H9 (cell line): ENCODE results near the gene FAM193A. TPM values are rescaled to one million over a fixed set of nuclear protein-coding genes. Genes with fewer than 3 reads are reported as not detected.
"Not testable (repeated sequence)": the region's sequence is repeated elsewhere in the genome, so short reads cannot be mapped to it uniquely, and the experiment has no call there.

Source experiments
- DNase-seq: peaks from one replicate; pipeline ENCODE4 v3.0.0-alpha.2; 2017
- H2AFZ ChIP-seq: one replicate; pipeline ENCODE4 v1.6.1; 2013; ENCODE audit warnings: mild to moderate bottlenecking, low read length, control low read depth, moderate library complexity
- H2AK5ac ChIP-seq: 2 replicates; pipeline ENCODE4 v1.6.1; 2013; ENCODE audit warnings: low read length, control low read depth, mixed read lengths; ENCODE audit not compliant: insufficient read length
- H2BK120ac ChIP-seq: one replicate; pipeline ENCODE4 v1.6.1; 2013; ENCODE audit warnings: low read depth, mild to moderate bottlenecking, low read length, control low read depth, inconsistent platforms; ENCODE audit not compliant: poor library complexity, severe bottlenecking
- H2BK12ac ChIP-seq: 2 replicates; pipeline ENCODE4 v1.6.1; 2013; ENCODE audit warnings: low read length, control low read depth, mixed read lengths, low read depth; ENCODE audit not compliant: insufficient read length
- H2BK15ac ChIP-seq: 2 replicates; pipeline ENCODE4 v1.6.1; 2013; ENCODE audit warnings: low read depth, low read length, control low read depth
- H2BK20ac ChIP-seq: one replicate; pipeline ENCODE4 v1.6.1; 2013; ENCODE audit warnings: low read depth, mild to moderate bottlenecking, low read length, control low read depth, inconsistent platforms; ENCODE audit not compliant: poor library complexity, severe bottlenecking
- H2BK5ac ChIP-seq: 2 replicates; pipeline ENCODE4 v1.6.1; 2013; ENCODE audit warnings: low read length, control low read depth, mixed read lengths; ENCODE audit not compliant: insufficient read length
- H3K14ac ChIP-seq: 2 replicates; pipeline ENCODE4 v1.6.1; 2013; ENCODE audit warnings: low read length, control low read depth; ENCODE audit not compliant: insufficient read depth
- H3K18ac ChIP-seq: 2 replicates; pipeline ENCODE4 v1.6.1; 2013; ENCODE audit warnings: low read depth, mild to moderate bottlenecking, mixed read lengths, low read length, control low read depth; ENCODE audit not compliant: insufficient read length
- H3K23ac ChIP-seq: 2 replicates; pipeline ENCODE4 v1.6.1; 2013; ENCODE audit warnings: low read length, control low read depth, mixed read lengths, low read depth; ENCODE audit not compliant: insufficient read length
- H3K23me2 ChIP-seq: 2 replicates; pipeline ENCODE4 v1.6.1; 2013; ENCODE audit warnings: low read depth, mild to moderate bottlenecking, mixed read lengths, low read length, control low read depth; ENCODE audit not compliant: insufficient read length, poor library complexity, severe bottlenecking
- H3K27ac ChIP-seq: 2 replicates; pipeline ENCODE4 v1.5.1; 2013; ENCODE audit warnings: low read length, control low read depth, mixed read lengths, low read depth; ENCODE audit not compliant: insufficient read length
- H3K27me3 ChIP-seq: 2 replicates; pipeline ENCODE4 v1.6.1; 2013; ENCODE audit warnings: low read length, control low read depth, inconsistent platforms; ENCODE audit not compliant: insufficient read depth
- H3K4ac ChIP-seq: 2 replicates; pipeline ENCODE4 v1.6.1; 2013; ENCODE audit warnings: low read depth, mild to moderate bottlenecking, control low read depth, inconsistent platforms, low read length, moderate library complexity
- H3K4me1 ChIP-seq: 2 replicates; pipeline ENCODE4 v1.6.1; 2013; ENCODE audit warnings: low read length, control low read depth, inconsistent platforms; ENCODE audit not compliant: insufficient read depth
- H3K4me2 ChIP-seq: 2 replicates; pipeline ENCODE4 v1.6.1; 2013; ENCODE audit warnings: low read length, control low read depth, mixed read lengths; ENCODE audit not compliant: insufficient read length, insufficient read depth
- H3K56ac ChIP-seq: 2 replicates; pipeline ENCODE4 v1.6.1; 2013; ENCODE audit warnings: low read depth, mild to moderate bottlenecking, mixed read lengths, low read length, control low read depth; ENCODE audit not compliant: insufficient read length
- H3K79me1 ChIP-seq: 2 replicates; pipeline ENCODE4 v1.6.1; 2013; ENCODE audit warnings: low read depth, mild to moderate bottlenecking, moderate library complexity, low read length, control low read depth, inconsistent platforms; ENCODE audit not compliant: insufficient read depth, poor library complexity, severe bottlenecking
- H3K79me2 ChIP-seq: 2 replicates; pipeline ENCODE4 v1.6.1; 2013; ENCODE audit warnings: low read length, control low read depth, inconsistent platforms; ENCODE audit not compliant: insufficient read depth
- H3K9ac ChIP-seq: 2 replicates; pipeline ENCODE4 v1.6.1; 2013; ENCODE audit warnings: low read length, control low read depth, mixed read lengths; ENCODE audit not compliant: insufficient read length; ENCODE audit errors: extremely low read depth
- H3K9me3 ChIP-seq: one replicate; pipeline ENCODE4 v1.6.1; 2013; ENCODE audit warnings: low read depth, low read length, inconsistent platforms; ENCODE audit not compliant: control insufficient read depth
- H3T11ph ChIP-seq: one replicate; pipeline ENCODE4 v1.6.1; 2013; ENCODE audit warnings: mild to moderate bottlenecking, low read length, control low read depth, inconsistent platforms
- H4K20me1 ChIP-seq: one replicate; pipeline ENCODE4 v1.6.1; 2013; ENCODE audit not compliant: control insufficient read depth, insufficient read length, insufficient read depth
- H4K5ac ChIP-seq: 2 replicates; pipeline ENCODE4 v1.6.1; 2013; ENCODE audit warnings: low read depth, mild to moderate bottlenecking, mixed read lengths, low read length, control low read depth; ENCODE audit not compliant: insufficient read length
- H4K8ac ChIP-seq: replicated peaks from 2 replicates; pipeline ENCODE4 v1.6.1; 2013; ENCODE audit warnings: low read length, control low read depth, mixed read lengths, low read depth; ENCODE audit not compliant: insufficient read length
- H4K91ac ChIP-seq: 2 replicates; pipeline ENCODE4 v1.6.1; 2013; ENCODE audit warnings: low read depth, mild to moderate bottlenecking, moderate library complexity, mixed read lengths, low read length, control low read depth; ENCODE audit not compliant: insufficient read length
- H3K27ac Mint-ChIP-seq, 3 experiments: 2 replicates in 2 of 3; 3 replicates in 1 of 3; pipeline ENCODE4 v1.8.0; 2020 to 2021; ENCODE audit warnings: mixed read lengths in 3 of 3, mild to moderate bottlenecking in 1 of 3, moderate library complexity in 1 of 3
- H3K27me3 Mint-ChIP-seq: 2 replicates; pipeline ENCODE4 v1.8.0; 2021; ENCODE audit warnings: low read depth, mild to moderate bottlenecking, moderate library complexity, mixed read lengths
- H3K36me3 Mint-ChIP-seq, 3 experiments: 2 replicates in 2 of 3; 3 replicates in 1 of 3; pipeline ENCODE4 v1.8.0; 2020 to 2021; ENCODE audit warnings: low read depth in 3 of 3, mixed read lengths in 3 of 3; ENCODE audit not compliant: insufficient read depth in 1 of 3
- H3K4me1 Mint-ChIP-seq, 2 experiments: 2 replicates each; pipeline ENCODE4 v1.8.0; 2020; ENCODE audit warnings: mixed read lengths in 2 of 2
- H3K4me3 Mint-ChIP-seq, 2 experiments: 2 replicates in 1 of 2; 3 replicates in 1 of 2; pipeline ENCODE4 v1.8.0; 2020 to 2021; ENCODE audit warnings: mild to moderate bottlenecking in 2 of 2, mixed read lengths in 2 of 2, moderate library complexity in 1 of 2
- H3K9me3 Mint-ChIP-seq, 2 experiments: 2 replicates in 1 of 2; 3 replicates in 1 of 2; pipeline ENCODE4 v1.8.0; 2020; ENCODE audit warnings: mild to moderate bottlenecking in 2 of 2, mixed read lengths in 2 of 2, moderate library complexity in 1 of 2
- WGBS: extraction: QIAGEN DNeasy Blood & Tissue Kit; methylation state at CpG from one replicate; pipeline ENCODE4 v1.1.7; 2013; ENCODE audit warnings: missing lambda C conversion rate, low lambda C conversion rate, mixed read lengths; ENCODE audit not compliant: insufficient read length; ENCODE audit errors: extremely low coverage; 5-methylcytosine and 5-hydroxymethylcytosine counted together
- total RNA-seq: library from RNA; stranded (reverse); gene quantifications from 2 replicates; pipeline ENCODE4 v1.2.1, GENCODE V29; 2021
- TF ChIP-seq, protein P1 (sequence below): fragments of 200-600 bp; sonication (generic); conservative IDR thresholded peaks from 3 replicates; pipeline ENCODE4 v1.8.0; 2021; ENCODE audit warnings: antibody characterized with exemption, mild to moderate bottlenecking

FAM193A gene
- total RNA-seq, 1 experiment from 2014 or later, result 36.9 TPM

DNA sequence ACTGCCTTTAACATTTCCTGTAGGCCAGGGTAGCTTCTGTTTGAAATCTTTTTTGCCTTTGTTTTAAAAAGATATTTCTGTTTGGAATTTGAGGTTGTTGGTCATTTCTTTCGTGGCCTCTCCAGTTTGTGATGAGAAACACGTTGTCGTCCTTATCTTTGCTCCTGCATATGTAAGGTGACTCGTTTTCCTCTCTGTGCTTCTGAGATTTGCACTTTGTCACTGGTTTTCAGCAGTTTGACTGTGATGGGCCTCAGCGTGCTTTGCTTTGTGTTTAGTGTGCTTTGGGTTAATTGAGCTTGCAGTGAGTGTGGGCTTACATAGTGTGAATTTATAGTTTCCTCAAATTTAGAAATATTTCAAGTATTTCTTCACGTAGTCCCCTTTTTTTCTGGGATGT, 81.5 kb downstream of the FAM193A start:
- Histone ChIP-seq H2AFZ (no peak overlapping the region), H4K8ac (no peak overlapping the region), H3K79me1 (no peaks in the 10 kb centered on the region), H3K4me1 (peaks cover 4% of the 10 kb centered on the region; the same call in 1 of the 2 replicates), H3K14ac (no peak overlapping the region), H4K5ac (no peak overlapping the region), H2BK15ac (no peak overlapping the region), H3K79me2 (peaks cover 10% of the 10 kb centered on the region; the same call in 1 of the 2 replicates), H2BK20ac (no peak overlapping the region), H3K56ac (no peak overlapping the region), H4K20me1 (peaks cover 4% of the 10 kb centered on the region), H3K18ac (no peak overlapping the region), H2BK5ac (no peak overlapping the region), H3K9ac (peak overlapping the region; percentile 34), H3K27me3 (no peaks in the 10 kb centered on the region), H2AK5ac (no peak overlapping the region), H2BK12ac (no peak overlapping the region), H3K9me3 (no peaks in the 10 kb centered on the region), H2BK120ac (no peak overlapping the region), H3T11ph (no peak overlapping the region), H4K91ac (no peak overlapping the region), H3K27ac (no peak overlapping the region), H3K23me2 (no peaks in the 10 kb centered on the region), H3K4ac (no peak overlapping the region), H3K4me2 (no peak overlapping the region), H3K23ac (no peak overlapping the region)
- Mint-ChIP-seq H3K4me1 (peaks cover 42 to 47% of the 10 kb centered on the region in 2 experiments), H3K4me3 (no peak overlapping the region), H3K36me3 (peaks cover 4 to 8% (median 8%) of the 10 kb centered on the region in 3 experiments; a peak in 3 of 7 replicates), H3K9me3 (no peaks in the 10 kb centered on the region), H3K27ac (peak overlapping the region in 2 of 3 experiments; percentile 53 to 57; a peak in 3 of 7 replicates), H3K27me3 (no peaks in the 10 kb centered on the region; the same call in 1 of the 2 replicates)
- TF ChIP-seq, protein P1, sequence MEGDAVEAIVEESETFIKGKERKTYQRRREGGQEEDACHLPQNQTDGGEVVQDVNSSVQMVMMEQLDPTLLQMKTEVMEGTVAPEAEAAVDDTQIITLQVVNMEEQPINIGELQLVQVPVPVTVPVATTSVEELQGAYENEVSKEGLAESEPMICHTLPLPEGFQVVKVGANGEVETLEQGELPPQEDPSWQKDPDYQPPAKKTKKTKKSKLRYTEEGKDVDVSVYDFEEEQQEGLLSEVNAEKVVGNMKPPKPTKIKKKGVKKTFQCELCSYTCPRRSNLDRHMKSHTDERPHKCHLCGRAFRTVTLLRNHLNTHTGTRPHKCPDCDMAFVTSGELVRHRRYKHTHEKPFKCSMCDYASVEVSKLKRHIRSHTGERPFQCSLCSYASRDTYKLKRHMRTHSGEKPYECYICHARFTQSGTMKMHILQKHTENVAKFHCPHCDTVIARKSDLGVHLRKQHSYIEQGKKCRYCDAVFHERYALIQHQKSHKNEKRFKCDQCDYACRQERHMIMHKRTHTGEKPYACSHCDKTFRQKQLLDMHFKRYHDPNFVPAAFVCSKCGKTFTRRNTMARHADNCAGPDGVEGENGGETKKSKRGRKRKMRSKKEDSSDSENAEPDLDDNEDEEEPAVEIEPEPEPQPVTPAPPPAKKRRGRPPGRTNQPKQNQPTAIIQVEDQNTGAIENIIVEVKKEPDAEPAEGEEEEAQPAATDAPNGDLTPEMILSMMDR, result no peak
- no peak for DNase-seq
- no CpG with 5 or more reads among the region's 6 CpGs for WGBS

DNA sequence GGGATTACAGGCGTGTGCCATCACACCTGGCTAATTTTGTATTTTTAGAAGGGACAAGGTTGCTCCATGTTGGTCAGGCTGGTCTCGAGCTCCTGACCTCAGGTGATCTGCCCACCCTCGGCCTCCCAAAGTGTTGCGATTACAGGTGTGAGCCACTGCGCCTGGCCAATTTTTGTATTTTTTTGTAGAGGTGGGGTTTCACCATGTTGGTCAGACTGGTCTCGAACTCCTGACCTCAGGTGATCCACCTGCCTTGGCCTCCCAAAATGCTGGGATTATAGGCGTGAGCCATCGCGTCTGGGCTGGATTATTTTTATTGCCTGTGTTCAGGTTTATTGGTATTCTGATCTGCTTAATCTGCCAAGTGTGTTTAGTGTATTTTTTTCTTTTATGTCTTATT, 82.3 kb downstream of the FAM193A start:
- H4K91ac ChIP-seq, H3K79me1 ChIP-seq, H4K20me1 ChIP-seq, H3K4me2 ChIP-seq, H2BK20ac ChIP-seq, H2AFZ ChIP-seq, H3K23ac ChIP-seq, H3K9me3 ChIP-seq, H3K4me1 ChIP-seq, H2AK5ac ChIP-seq, H2BK120ac ChIP-seq, H2BK15ac ChIP-seq, H3T11ph ChIP-seq, H3K14ac ChIP-seq, H3K56ac ChIP-seq, H3K27ac ChIP-seq, H3K18ac ChIP-seq, H3K4ac ChIP-seq, H4K5ac ChIP-seq, H3K9ac ChIP-seq, H2BK5ac ChIP-seq, H2BK12ac ChIP-seq, H3K23me2 ChIP-seq, H3K79me2 ChIP-seq, H3K9me3 Mint-ChIP-seq, H3K4me3 Mint-ChIP-seq, H3K27me3 Mint-ChIP-seq, DNase-seq, H4K8ac ChIP-seq, H3K27me3 ChIP-seq: not testable (repeated sequence)
- H3K36me3 Mint-ChIP-seq, result peaks cover 4 to 11% (median 8%) of the 10 kb centered on the region in 3 experiments; a peak in 3 of 7 replicates
- WGBS, result no CpG with 5 or more reads among the region's 9 CpGs
- H3K4me1 Mint-ChIP-seq, result peaks cover 47 to 53% of the 10 kb centered on the region in 2 experiments
- peak overlapping the region in 2 of 3 experiments; percentile 17 to 30; a peak in 4 of 7 replicates for H3K27ac Mint-ChIP-seq
